Type B pancreatic cell (in vitro differentiated cells): ENCODE data around the gene ITGB1. TPM values are rescaled to one million over a fixed set of nuclear protein-coding genes. Genes with fewer than 3 reads are reported as not detected.

Experiments used
- DNase-seq: peaks from one replicate; pipeline ENCODE4 v3.0.0; 2021; ENCODE audit warnings: mixed read lengths; ENCODE audit not compliant: unreplicated experiment; ENCODE audit errors: extremely low spot score
- H3K27ac Mint-ChIP-seq: 2 replicates; pipeline ENCODE4 v1.8.0; 2021; ENCODE audit warnings: mild to moderate bottlenecking, mixed read lengths
- H3K27me3 Mint-ChIP-seq: 2 replicates; pipeline ENCODE4 v1.8.0; 2021; ENCODE audit warnings: mixed read lengths
- H3K36me3 Mint-ChIP-seq: 2 replicates; pipeline ENCODE4 v1.8.0; 2021; ENCODE audit warnings: mixed read lengths
- H3K4me1 Mint-ChIP-seq: one replicate; pipeline ENCODE4 v1.8.0; 2021; ENCODE audit warnings: mixed read lengths; ENCODE audit not compliant: unreplicated experiment
- H3K4me3 Mint-ChIP-seq: 2 replicates; pipeline ENCODE4 v1.8.0; 2021; ENCODE audit warnings: mild to moderate bottlenecking, mixed read lengths
- H3K9me3 Mint-ChIP-seq: 2 replicates; pipeline ENCODE4 v1.8.0; 2021; ENCODE audit warnings: mixed read lengths
- total RNA-seq: library from RNA; stranded (reverse); gene quantifications from 2 replicates; pipeline ENCODE4 v1.2.1, GENCODE V29; 2021; ENCODE audit warnings: low replicate concordance
- TF ChIP-seq, protein P1 (sequence below): fragments of 200-600 bp; sonication (generic); conservative IDR thresholded peaks from 2 replicates; pipeline ENCODE4 v1.5.0; 2021; ENCODE audit warnings: antibody characterized with exemption, mild to moderate bottlenecking

ITGB1 gene
- total RNA-seq, 1 donor from 2014 or later, result 240 TPM

DNA sequence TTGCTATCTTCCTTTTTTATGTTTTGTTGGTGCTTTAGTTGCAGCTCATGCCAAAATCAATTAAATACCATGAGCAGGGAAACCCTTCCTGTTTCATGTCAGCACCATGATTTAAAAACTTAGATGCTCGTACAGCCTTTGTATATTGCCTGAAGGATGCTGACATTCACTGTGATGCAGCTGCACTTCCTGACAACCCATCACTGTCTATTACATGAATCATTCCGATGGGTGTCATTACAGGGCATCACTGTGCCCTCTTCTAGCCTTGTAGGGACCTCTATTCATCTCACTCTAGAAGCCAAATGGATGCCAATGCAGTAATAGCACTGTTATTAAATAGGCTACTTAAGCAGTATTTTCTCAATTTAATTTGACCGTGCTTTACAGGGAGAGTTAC, 18.3 kb upstream of the ITGB1 start:
- TF ChIP-seq, protein P1, sequence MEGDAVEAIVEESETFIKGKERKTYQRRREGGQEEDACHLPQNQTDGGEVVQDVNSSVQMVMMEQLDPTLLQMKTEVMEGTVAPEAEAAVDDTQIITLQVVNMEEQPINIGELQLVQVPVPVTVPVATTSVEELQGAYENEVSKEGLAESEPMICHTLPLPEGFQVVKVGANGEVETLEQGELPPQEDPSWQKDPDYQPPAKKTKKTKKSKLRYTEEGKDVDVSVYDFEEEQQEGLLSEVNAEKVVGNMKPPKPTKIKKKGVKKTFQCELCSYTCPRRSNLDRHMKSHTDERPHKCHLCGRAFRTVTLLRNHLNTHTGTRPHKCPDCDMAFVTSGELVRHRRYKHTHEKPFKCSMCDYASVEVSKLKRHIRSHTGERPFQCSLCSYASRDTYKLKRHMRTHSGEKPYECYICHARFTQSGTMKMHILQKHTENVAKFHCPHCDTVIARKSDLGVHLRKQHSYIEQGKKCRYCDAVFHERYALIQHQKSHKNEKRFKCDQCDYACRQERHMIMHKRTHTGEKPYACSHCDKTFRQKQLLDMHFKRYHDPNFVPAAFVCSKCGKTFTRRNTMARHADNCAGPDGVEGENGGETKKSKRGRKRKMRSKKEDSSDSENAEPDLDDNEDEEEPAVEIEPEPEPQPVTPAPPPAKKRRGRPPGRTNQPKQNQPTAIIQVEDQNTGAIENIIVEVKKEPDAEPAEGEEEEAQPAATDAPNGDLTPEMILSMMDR, result no peak
- no peak for DNase-seq
- Mint-ChIP-seq H3K27me3 (no peaks in the 10 kb centered on the region), H3K4me3 (no peak overlapping the region), H3K36me3 (no peaks in the 10 kb centered on the region), H3K4me1 (peaks cover 28% of the 10 kb centered on the region), H3K9me3 (no peaks in the 10 kb centered on the region), H3K27ac (no peak overlapping the region)

DNA sequence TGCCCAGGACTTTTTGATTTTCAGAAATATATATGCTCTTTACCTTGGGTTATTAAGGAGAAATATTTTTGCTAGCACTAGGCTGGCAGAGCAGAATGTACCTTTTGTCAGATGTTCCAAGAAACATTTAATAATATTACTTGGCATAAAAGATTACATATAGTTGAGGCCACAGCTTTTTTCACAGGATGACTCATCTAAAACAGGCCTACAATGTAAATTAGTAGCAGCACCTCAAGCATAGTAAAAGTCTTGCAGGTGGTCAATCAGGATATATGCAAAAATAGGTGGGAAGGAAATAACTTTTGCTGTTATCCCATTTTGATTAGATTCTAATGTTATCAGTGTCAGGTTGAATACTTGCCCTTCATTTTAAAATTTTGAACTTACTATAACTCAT, 14.9 kb upstream of the ITGB1 start:
- no peak for DNase-seq
- Mint-ChIP-seq H3K9me3 (no peaks in the 10 kb centered on the region), H3K27me3 (no peaks in the 10 kb centered on the region), H3K36me3 (no peaks in the 10 kb centered on the region), H3K4me1 (peaks cover 16% of the 10 kb centered on the region), H3K27ac (peak overlapping the region; percentile 84), H3K4me3 (no peak overlapping the region)
- TF ChIP-seq, protein P1, result no peak

DNA sequence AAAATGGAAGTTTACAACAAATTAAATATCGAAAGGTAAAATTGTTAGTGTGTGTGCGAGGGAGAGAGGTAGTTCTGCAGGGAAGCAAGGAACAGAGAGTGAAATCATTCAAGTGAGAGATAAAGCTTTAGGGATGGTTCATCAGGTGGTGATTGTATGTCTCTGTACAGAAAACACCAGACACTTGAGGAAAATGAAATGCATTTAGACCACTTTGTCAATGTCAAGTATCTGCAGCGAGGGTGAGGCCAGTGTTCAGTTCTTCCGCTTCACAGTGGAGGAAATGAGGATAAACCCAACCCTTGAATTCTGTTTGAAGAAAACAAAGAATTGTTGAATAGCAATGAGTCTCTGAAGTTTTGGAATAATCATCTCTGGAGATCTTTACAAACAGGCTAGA, 14.4 kb upstream of the ITGB1 start:
- H3K4me3 Mint-ChIP-seq, result peak overlapping the region; percentile 34
- peak overlapping the region; percentile 84 for H3K27ac Mint-ChIP-seq
- TF ChIP-seq, protein P1, result no peak
- no peaks in the 10 kb centered on the region for H3K36me3 Mint-ChIP-seq
- peaks cover 16% of the 10 kb centered on the region for H3K4me1 Mint-ChIP-seq
- H3K27me3 Mint-ChIP-seq, result no peaks in the 10 kb centered on the region
- no peak for DNase-seq
- no peaks in the 10 kb centered on the region for H3K9me3 Mint-ChIP-seq

DNA sequence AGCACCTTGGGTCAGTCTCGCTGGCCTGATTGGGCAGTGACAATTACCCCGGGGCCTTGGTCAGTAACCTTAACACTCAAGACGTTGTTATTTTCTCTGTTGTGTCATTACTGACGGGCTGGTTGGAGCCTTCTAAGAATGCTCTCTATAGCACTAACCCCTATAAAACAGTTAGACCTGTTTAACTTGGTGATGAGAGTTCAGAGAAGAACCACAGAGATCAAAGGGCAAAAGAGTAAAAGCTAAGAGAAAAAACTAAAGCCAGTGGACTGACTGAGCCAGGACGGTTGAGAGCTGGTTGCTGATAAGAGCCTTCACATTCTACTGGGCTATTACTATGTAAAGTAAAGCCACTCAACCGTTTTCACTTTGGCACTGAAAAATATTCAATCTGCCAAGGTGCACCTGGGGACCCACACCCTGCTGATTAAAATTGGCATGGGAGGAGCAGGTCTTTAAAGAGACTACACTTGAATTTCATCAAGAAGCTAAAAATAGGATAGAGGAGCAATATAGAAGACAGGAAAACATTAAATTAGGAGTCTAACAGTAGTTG, 13.6 kb upstream of the ITGB1 start:
- no peak for DNase-seq
- H3K27ac Mint-ChIP-seq, result peak overlapping the region; percentile 13
- H3K9me3 Mint-ChIP-seq, result no peaks in the 10 kb centered on the region
- TF ChIP-seq, protein P1, result no peak
- H3K36me3 Mint-ChIP-seq, result no peaks in the 10 kb centered on the region
- no peak overlapping the region for H3K4me3 Mint-ChIP-seq
- H3K27me3 Mint-ChIP-seq, result no peaks in the 10 kb centered on the region
- H3K4me1 Mint-ChIP-seq, result peaks cover 16% of the 10 kb centered on the region

DNA sequence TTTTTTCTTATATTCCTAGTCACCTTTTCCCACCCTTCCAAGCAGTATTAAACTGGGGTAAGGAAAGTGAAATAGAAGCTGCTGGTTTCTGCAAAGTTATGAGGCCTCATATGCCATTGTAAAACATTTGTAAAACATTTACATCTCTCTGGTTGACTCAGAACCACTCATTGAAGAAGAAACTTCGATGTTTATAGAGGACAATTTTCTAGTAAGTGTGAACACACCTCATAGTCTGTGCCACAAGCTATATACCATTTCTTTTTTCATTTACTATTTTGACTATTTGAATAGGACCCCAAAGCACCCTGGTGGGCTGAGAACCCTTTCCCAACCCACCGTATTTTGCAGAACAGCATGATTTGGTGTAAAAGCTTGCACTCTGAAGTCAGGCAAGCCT, 12.9 kb upstream of the ITGB1 start:
- no peaks in the 10 kb centered on the region for H3K9me3 Mint-ChIP-seq
- peaks cover 16% of the 10 kb centered on the region for H3K4me1 Mint-ChIP-seq
- no peak overlapping the region for H3K4me3 Mint-ChIP-seq
- no peaks in the 10 kb centered on the region for H3K36me3 Mint-ChIP-seq
- H3K27me3 Mint-ChIP-seq, result no peaks in the 10 kb centered on the region
- no peak for DNase-seq
- no peak overlapping the region for H3K27ac Mint-ChIP-seq
- TF ChIP-seq, protein P1, result no peak

DNA sequence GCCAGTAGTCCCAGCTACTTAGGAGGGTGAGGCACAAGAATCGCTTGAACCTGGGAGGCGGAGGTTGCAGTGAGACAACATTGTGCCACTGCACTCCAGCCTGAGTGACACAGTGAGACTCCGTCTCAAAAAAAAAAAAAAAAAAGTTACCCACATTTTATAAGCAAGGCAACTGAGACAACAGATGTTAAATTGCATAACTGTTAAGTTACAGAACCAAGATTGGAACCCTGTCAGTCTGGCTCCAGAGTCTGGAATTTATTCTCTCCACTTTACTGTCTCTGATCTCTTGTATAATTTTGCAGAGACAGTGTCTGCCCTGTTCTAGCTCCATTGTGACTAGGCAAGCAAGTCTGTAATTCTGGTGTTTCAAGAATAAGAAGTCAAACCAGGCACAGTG, 6.2 kb upstream of the ITGB1 start:
- Mint-ChIP-seq H3K4me1 (peaks cover 17% of the 10 kb centered on the region), H3K9me3 (no peaks in the 10 kb centered on the region), H3K36me3 (no peaks in the 10 kb centered on the region), H3K27me3 (no peaks in the 10 kb centered on the region), H3K4me3 (no peak overlapping the region), H3K27ac (no peak overlapping the region)
- TF ChIP-seq, protein P1, result no peak
- no peak for DNase-seq
